A204.1 (cell line): Measurements from ENCODE around the gene ZNF613.
"Not testable (repeated sequence)": the region's sequence is repeated elsewhere in the genome, so short reads cannot be mapped to it uniquely, and the experiment has no call there.

ENCODE experiments used
- FAIRE-seq: peaks from 2 replicates; lab custom pipeline; 2012; peaks lifted over from hg19 to GRCh38; lab: Jason Lieb, UNC

The ZNF613 gene

DNA sequence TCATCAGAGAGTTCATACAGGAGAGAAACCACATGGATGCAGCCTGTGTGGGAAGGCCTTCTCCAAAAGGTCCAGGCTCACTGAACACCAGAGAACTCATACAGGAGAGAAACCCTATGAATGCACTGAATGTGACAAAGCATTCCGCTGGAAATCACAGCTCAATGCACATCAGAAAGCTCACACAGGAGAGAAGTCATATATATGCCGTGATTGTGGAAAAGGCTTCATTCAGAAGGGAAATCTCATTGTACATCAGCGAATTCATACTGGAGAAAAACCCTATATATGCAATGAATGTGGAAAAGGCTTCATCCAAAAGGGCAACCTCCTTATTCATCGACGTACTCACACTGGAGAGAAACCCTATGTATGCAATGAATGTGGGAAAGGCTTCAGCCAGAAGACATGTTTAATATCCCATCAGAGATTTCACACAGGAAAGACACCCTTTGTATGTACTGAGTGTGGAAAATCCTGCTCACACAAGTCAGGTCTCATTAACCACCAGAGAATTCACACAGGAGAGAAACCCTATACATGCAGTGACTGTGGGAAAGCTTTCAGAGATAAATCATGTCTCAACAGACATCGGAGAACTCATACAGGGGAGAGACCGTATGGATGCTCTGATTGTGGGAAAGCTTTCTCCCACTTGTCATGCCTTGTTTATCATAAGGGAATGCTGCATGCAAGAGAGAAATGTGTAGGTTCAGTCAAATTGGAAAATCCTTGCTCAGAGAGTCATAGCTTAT, 17.7 kb downstream of the ZNF613 start:
- no peak for FAIRE-seq

DNA sequence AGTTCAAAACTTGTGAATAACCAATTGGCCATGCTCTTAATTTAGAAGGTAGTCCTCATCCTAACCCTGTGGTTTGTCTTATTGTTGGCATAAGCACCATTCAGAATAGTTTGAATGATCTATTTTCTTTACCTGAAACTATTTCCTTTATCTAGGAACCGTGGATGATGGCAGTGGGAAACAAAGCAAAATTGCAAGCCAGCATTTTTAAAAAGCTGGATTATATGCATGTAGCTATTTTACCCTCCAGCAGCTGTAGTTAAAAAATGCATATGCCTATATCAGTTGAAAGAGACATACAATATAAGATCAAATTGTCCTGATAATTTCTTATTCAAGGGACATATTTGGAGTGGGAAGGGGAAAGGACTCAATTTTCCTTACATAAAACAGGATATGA, 19.3 kb downstream of the ZNF613 start:
- FAIRE-seq = no peak

DNA sequence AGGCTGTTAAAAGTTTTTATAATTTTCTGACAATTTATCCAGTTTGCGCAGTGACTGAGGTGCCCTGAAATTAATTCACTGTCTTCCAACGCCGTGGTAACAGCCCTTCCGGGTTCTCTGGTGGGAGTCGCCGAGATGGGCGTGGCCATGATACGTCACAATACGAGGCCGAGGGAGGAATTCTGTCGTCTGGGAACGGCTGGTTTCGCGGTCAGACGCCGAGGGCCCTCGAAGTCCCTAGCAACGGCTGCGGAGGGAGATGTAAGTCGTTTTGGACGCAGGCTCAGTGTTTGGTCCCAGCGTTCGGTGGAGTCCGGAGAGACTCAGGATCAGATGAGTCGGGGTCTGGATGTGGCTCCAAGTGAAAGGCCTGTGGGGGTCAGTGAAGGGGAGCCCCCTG, 21.7 kb downstream of the ZNF613 start:
- no peak for FAIRE-seq

DNA sequence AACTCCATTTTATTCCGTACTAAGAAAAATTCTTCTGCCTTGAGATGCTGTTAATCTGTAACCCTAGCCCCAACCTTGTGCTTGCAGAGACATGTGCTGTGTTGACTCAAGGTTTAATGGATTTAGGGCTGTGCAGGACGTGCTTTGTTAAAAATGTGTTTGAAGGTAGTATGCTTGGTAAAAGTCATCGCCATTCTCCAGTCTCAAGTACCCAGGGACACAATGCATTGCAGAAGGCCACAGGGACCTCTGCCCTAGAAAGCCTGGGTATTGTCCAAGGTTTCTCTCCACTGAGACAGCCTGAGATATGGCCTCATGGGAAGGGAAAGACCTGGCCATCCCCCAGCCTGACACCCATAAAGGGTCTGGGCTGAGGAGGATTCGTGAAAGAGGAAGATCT, 30.6 kb downstream of the ZNF613 start:
- not testable (repeated sequence) for FAIRE-seq

DNA sequence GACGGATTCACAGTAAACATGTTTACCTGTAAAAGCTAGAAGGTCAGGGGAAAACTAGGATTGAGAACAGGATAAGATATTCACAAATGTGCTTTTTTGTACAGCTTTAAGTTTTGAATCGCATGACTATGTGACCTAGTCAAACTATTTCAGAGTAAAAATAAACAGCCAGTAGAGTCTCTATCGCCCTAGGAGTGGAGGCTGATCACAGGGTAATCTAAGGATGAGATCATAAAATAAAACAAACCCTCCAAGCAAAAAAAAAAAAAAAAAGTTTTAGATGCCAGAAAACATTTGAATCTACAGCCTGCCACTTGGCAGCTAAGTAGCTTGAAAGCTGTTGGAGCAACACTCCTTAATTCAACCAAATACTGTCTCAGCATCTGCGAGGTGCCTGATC, 32.5 kb downstream of the ZNF613 start:
- no peak for FAIRE-seq

DNA sequence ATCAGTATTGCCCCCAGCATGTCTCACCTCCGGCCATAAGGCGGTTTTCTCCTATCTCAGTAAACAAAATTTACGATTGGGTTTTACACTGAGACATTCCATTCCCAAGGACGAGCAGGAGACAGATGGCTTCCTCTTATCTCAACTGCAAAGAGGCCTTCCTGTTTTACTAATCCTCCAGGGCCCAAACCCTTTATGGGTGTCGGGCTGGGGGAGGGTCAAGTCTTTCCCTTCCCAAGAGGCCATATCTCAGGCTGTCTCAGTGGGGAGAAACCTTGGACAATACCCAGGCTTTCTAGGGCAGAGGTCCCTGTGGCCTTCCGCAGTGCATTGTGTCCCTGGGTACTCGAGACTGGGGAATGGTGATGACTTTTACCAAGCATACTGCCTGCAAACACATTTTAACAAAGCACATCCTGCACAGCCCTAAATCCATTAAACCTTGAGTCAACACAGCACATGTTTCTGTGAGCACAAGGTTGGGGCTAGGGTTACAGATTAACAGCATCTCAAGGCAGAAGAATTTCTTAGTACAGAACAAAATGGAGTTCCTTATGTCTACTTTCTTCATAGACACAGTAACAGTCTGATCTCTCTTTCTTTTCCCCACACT, 33.5 kb downstream of the ZNF613 start:
- FAIRE-seq = not testable (repeated sequence)

DNA sequence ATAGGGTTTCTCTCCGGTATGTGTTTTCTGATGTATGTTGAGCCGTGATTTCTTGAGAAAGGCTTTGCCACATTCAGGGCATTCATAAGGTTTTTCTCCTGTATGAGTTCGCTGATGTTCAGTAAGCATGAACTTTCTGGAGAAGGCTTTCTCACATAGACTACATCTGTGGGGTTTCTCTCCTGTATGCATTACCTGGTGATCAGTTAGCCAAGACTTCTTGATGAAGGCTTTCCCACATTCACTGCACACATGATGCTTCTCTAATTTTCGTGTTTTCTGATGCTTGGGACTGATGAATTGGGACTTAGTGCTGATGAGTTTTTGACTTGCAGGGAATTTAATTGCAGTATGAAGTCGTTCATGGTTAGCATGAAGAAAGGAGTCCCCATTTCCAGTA, 38.3 kb downstream of the ZNF613 start:
- no peak for FAIRE-seq

DNA sequence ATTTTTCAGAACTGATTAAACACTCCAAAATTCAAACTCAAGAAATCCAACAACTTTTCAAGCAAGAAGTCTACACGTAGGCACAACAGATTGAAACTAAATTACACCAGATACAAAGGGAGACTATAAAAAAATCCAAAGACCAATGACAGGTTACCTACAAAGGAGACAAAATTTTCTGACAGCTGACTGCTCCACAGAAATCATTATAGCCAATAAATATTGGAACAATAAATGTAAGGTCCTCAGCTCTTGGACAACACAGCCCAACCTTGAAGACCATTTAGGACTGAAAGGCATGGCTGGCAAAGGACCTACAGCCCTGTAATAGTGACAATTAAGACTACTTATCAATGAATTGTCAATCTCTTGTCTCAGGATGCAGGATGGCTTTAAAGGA, 43.4 kb downstream of the ZNF613 start:
- FAIRE-seq = no peak

DNA sequence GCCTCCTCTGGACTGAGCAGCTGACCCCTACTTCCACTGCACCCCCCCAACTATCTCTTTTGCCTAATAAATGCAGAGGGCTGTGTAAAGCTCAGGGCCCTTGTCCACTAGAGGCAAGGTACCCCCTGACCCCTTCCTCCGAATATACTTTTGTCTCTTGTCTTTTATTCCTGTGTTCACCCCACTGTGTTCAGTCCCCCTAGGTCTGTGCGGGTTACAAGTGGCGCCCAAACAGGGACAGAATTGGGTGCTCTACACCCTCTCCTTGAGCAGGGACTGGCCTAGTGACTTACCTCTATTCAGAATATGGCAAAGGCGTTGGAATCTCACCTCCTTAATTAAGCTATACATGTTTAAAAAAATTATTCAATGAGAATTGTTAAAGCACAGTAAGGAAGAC, 44.4 kb downstream of the ZNF613 start:
- FAIRE-seq = no peak

DNA sequence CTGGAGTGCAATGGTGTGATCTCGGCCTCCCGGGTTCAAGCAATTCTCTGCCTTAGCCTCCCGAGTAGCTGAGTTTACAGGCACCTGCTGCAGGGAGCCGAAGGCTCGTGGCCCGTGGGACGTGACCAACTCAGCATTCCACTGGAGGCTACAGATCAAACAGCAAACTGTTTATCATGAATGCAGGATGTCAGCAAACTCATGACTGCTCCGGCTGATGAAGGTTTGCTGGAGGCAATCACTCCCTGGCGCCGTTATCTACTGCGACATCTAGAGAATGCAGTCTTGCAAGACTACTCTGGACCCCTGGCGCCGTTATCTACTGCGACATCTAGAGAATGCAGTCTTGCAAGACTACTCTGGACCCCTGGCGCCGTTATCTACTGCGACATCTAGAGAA, 48.5 kb downstream of the ZNF613 start:
- FAIRE-seq = not testable (repeated sequence)

DNA sequence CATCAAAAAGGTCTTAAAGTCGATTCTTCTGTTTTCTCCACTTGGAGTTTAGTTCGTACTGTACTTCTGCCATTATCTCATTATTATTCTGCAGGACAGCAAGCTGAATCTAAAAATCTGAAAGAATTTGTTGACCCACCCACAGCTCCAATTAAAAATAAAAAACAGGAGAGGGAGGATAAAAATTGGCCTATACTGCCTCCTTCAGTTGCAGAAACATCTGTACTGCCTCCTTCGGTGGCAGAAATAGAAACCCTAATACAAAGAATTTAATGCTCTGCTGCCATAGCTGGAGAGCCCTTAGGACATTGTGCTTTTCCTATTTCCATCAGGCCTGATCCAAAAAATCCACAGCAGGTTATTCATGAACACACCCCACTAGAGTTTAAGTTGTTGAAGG, 49.6 kb downstream of the ZNF613 start:
- FAIRE-seq = no peak

DNA sequence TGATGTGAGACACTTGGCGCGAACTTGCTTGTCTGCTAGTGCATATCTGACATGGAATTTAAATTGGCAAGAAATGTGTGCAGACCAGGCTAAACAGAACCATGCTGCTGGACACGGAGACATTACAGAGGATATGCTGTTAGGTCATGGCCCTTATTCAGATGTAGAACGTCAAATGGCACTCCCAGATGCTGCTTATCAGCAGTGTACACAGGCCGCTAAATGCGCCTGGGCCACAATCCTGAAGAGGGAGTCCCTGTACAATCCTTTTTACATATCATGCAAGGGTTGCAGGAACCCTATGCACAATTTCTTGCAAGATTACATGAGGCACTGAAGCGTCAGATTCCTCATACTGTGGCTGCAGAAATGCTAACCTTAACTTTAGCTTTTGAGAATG, 50.1 kb downstream of the ZNF613 start:
- no peak for FAIRE-seq

DNA sequence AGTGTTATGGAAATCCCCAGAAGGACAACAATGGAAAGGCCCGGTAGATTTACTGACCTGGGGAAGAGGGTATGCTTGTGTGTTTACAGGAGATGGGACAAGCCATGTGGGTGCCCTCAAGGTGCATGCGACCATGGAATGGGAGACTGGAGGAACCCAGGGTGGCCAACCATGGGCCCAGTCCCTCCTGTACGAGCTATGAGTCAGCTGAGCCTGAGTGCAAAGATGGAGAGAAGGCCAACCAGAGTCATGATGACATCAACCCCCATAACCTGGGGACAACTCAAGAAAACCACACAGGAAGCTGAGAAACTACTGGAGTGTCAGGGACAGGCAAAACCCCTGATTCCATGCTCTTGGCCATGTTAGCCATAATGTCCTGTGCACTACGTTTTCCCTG, 51.6 kb downstream of the ZNF613 start:
- no peak for FAIRE-seq

DNA sequence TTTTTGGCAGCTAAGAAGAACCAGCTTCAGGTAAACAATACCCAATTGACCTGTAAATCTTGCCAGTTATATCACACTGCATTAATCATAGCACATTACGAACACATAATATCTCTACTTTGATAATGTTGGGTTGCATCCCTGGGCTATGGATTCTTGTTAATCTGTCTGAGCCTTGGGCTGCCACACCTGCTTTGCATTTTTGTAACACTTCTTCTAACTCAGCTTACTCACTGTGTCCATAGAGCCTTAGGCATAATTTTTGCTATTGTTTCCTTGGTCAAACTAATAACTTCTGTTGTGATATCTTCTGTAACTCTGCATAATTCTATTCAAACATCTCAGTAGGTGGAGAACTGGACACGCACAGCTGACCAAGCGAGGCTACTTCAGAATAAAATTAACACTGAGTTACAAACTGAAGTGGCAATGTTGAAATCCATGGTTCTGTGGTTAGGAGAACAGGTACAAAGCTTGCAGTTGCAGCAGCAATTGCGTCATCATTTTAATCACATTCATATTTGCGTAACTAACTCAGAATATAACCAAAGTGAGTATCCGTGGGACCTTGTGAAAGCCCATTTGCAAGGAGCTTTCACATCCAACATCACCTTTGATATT, 53.0 kb downstream of the ZNF613 start:
- no peak for FAIRE-seq

DNA sequence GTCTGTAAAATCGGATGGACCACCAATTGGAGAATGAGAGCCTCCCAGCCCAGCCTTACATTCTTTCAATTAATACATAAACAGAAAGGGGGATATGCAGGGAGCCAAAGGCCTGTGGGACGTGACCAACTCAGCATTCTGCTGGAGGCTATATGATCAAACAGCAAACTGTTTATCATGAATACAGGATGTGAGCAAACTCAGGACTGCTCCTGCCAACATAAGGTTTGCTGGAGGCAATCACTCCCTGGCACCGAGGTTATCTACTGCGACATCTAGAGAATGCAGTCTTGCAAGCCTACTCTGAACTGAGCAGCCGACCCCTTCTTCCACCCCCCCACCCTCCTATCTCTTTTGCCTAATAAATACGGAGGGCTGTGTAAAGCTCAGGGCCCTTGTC, 53.7 kb downstream of the ZNF613 start:
- FAIRE-seq = not testable (repeated sequence)

DNA sequence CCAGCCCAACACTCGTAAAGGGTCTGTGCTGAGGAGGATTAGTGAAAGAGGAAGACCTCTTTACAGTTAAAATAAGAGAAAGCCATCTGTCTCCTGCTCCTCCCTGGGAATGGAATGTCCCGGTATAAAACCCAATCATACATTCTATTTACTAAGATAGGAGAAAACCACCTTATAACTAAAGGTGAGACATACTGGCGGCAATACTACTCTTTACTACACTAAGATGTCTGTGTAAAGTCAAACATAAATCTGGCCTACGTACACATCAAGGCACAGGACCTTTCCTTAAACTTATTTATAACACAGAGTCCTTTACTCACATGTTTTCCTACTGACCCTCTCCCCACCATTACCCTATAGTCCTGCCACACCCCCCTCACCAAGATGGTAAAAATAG, 56.1 kb downstream of the ZNF613 start:
- no peak for FAIRE-seq

DNA sequence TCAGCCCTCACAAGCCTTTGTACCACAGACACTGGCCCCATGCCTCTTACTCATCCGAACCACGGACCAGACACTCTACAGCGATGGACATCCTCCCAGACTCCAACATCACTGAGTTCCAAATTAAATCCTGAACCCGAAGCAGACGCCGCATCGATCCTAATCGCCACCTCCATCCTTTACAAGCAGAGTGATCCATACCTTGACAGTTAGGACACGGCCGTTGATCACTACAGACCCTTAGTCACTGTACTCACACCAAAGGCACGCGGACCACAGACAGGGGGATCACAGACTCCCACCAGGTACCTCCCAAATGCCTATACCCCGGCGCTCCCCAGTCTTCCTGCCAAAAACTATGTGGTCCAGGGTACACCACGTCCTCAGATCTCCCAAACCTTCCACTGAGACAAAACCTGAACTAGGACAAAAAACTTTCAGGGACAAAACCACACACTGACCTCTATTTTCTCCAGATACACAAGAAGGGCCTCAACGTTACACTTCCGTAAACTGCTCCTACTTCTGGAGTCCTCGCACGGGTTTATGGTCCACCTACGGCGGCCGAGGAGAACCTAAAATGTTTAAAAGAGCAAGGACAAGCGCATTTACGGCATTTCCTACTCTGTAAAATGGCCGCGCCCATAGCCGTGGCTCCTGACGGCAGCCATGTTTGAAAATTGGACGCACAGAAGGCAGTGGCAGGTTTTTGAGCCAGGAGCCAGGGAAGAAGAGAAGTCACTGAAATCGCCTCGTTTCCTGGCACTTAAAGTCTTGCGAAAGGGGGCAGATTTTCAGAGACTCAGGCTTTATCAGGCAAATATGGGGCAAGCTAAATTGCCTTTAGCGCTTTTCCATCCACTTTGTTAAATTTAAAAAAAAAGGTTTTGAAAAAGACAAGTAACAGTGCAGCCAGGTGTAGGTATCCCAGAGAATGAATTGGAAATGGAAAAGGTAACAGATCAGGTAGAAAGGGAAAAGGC, 59.3 kb downstream of the ZNF613 start, which contains the start of gene ZNF350:
TSS of gene ZNF350 (minus strand) at position 532 of the 983 bp plus-strand sequence. CDS start 12,480 bp downstream, outside the sequence.
- FAIRE-seq = peak; percentile 44

DNA sequence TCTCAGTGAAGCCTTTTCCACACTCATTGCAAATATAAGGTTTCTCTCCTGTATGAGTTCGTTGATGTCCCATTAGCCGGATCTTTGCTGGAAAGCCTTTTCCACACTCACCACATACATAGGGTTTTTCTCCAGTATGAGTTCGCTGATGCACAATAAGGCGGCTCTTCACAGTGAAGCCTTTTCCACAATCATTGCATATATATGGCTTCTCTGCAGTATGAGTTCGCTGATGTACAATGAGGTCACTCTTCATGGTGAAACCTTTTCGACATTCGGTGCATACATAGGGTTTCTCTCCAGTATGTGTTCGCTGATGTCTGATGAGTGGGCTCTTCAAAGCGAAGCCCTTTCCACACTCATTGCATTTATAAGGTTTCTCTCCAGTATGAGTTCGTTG, 66.2 kb downstream of the ZNF613 start:
- no peak for FAIRE-seq

DNA sequence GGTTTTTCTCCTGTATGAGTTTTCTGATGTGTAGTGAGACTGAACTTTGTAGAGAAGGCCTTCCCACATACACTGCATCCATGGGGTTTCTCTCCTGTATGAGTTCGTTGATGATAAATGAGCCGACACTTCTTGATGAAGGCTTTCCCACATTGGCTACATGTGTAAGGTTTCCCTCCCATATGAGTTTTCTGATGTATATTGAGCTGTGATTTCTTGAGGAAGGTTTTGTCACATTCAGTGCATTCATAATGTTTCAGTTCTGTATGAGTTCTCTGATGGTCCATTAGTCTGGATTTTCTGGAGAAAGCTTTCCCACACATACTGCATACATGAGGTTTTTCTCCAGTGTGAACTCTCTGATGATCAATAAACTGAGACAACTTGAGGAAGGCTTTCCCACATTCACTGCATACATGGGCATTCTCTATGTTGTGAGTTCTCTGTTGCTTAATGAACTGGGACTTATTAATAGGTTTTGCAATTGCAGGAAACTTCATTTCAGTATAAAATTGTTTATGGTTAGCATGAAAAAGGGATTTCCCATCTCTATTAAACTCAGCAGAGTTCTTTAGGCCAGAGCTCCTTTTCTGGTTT, 66.9 kb downstream of the ZNF613 start:
- no peak for FAIRE-seq
